Right atrium auricular region (tissue), 2 donors: ENCODE results near the gene ZNF326. TPM values are rescaled to one million over a fixed set of nuclear protein-coding genes. Genes with fewer than 3 reads are reported as not detected.

ENCODE experiments used
- DNase-seq: peaks from one replicate; pipeline ENCODE4 v3.0.0-alpha.2; 2019; ENCODE audit warnings: low spot score
- H3K27ac ChIP-seq, 2 donors: fragments of 200-600 bp; sonication (generic); 1 replicate in 1 of 2; 2 replicates in 1 of 2; pipeline ENCODE4 v1.5.1; 2016 to 2019
- H3K27me3 ChIP-seq, 2 donors: fragments of 200-600 bp; sonication (generic); one replicate each; pipeline versions ENCODE4 v1.5.1 to v1.6.0; 2017 to 2019
- H3K36me3 ChIP-seq: fragments of 200-600 bp; sonication (generic); one replicate; pipeline ENCODE4 v1.5.1; 2016
- H3K4me1 ChIP-seq, 2 donors: fragments of 200-600 bp; sonication (generic); one replicate each; pipeline versions ENCODE4 v1.5.1 to v1.6.0; 2017 to 2019
- H3K4me3 ChIP-seq, 2 donors: fragments of 200-600 bp; sonication (generic); 1 replicate in 1 of 2; 2 replicates in 1 of 2; pipeline ENCODE4 v1.5.1; 2017 to 2019; ENCODE audit warnings: mild to moderate bottlenecking in 1 of 2, moderate library complexity in 1 of 2
- H3K9me3 ChIP-seq, 2 donors: fragments of 200-600 bp; sonication (generic); one replicate each; pipeline ENCODE4 v1.5.1; 2019
- CTCF ChIP-seq, 2 donors: fragments of 200-600 bp; sonication (generic); IDR thresholded peaks; one replicate each; pipeline ENCODE4 v1.5.1; 2019; ENCODE audit warnings: antibody characterized with exemption in 2 of 2
- total RNA-seq, 2 donors: library from RNA; depleted of rRNA; stranded (reverse); fragments of >200 nt; gene quantifications; one replicate each; pipeline ENCODE4 v1.1.0, GENCODE V29; 2016

ZNF326 gene
- total RNA-seq, 2 donors from 2014 or later: 5.3 to 7.3 TPM

GRCh38 chr1:90074137-90074536, 79.2 kb downstream of the ZNF326 start:
- Histone ChIP-seq H3K27me3 (no peaks in the 10 kb centered on the region), H3K4me1 (no peaks in the 10 kb centered on the region), H3K9me3 (no peaks in the 10 kb centered on the region), H3K27ac (no peak overlapping the region), H3K4me3 (no peak overlapping the region), H3K36me3 (no peaks in the 10 kb centered on the region)
- no peak for TF ChIP-seq CTCF (IDR thresholded peaks at IDR 0.05)
- no peak for DNase-seq

DNA sequence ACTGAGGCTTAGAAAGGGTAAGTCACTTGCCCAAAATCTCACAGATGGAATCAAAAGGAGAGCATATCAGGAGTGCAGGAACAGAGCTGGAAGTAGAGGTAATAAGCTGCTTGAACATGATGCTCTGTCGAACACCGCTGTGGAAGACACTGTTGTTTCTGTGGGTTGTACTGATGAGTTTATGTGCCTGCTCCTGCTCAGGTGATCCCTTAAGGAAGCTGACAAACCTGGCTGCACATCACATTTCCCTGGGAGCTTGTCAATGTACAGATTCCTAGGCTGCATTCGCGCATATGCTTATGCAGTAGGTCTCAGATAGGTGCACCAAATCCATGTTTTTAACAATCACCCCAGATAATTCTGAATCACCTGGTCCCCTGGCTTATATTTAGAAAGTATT, 79.7 kb downstream of the ZNF326 start:
- no peaks in the 10 kb centered on the region for H3K27me3 ChIP-seq
- DNase-seq: no peak
- no peaks in the 10 kb centered on the region for H3K36me3 ChIP-seq
- no peak overlapping the region for H3K27ac ChIP-seq
- H3K4me1 ChIP-seq: no peaks in the 10 kb centered on the region
- H3K9me3 ChIP-seq: no peaks in the 10 kb centered on the region
- TF ChIP-seq CTCF (IDR thresholded peaks at IDR 0.05): no peak
- no peak overlapping the region for H3K4me3 ChIP-seq

- Histone ChIP-seq H3K9me3 (no peaks in the 10 kb centered on the region), H3K27me3 (no peaks in the 10 kb centered on the region), H3K36me3 (no peaks in the 10 kb centered on the region), H3K4me3 (no peak overlapping the region), H3K27ac (no peak overlapping the region), H3K4me1 (no peaks in the 10 kb centered on the region)
- no peak for DNase-seq
- TF ChIP-seq CTCF (IDR thresholded peaks at IDR 0.05): no peak
These were observed 80.1 kb downstream of the ZNF326 start for GRCh38 chr1:90074970-90075391.

DNA sequence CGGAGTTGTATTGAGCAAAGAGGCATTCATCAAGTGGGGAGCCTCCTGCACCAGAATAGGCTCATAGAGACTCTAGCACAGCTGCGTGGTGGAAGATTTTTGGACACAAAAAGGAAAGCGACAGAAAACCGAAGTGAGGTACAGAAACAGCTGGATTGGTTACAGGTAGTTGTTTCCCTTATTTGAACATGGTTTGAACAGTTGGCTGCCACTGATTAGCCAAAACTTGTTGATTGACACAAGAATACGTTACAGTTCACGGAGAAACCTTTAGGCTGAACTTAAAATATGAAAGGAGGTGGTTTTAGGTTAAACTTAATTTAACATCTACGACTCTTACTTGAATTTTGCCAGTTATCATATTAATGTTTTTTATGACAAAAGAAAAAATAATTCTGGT, 89.1 kb downstream of the ZNF326 start:
- Histone ChIP-seq H3K4me3 (no peak overlapping the region), H3K36me3 (no peaks in the 10 kb centered on the region), H3K27me3 (no peaks in the 10 kb centered on the region), H3K27ac (no peak overlapping the region), H3K9me3 (no peaks in the 10 kb centered on the region), H3K4me1 (no peaks in the 10 kb centered on the region)
- DNase-seq: no peak
- no peak for TF ChIP-seq CTCF (IDR thresholded peaks at IDR 0.05)

Other genes starting within 250 kb of the ZNF326 start
- 10 to 100 TPM in 1 of 2 donors, 1 to 10 TPM in 1; 9.0 to 10.9 TPM for gene LRRC8D, start 174.1 kb upstream of the ZNF326 start, total RNA-seq